ENCODE results near the gene CARMIL1. TPM values are rescaled to one million over a fixed set of nuclear protein-coding genes. Genes with fewer than 3 reads are reported as not detected.

Gene CARMIL1
- total and polyA plus RNA-seq, 4 experiments from 2014 or later: 0.08 to 3.5 (median 2.4) TPM

GRCh38 chr6:25497383-25498040 is 218.3 kb downstream of the CARMIL1 start:
- H3K9me3 ChIP-seq (ENCODE audit: control insufficient read depth in 1 of 2, low read length in 2 of 2): no peaks in the 10 kb centered on the region
- no peaks in the 10 kb centered on the region for H3K4me1 Mint-ChIP-seq
- H3K36me3 ChIP-seq (ENCODE audit: insufficient read depth, low read length): no peaks in the 10 kb centered on the region
- no peak overlapping the region for H3K4me3 ChIP-seq (ENCODE audit: low read length in 2 of 2)
- no peaks in the 10 kb centered on the region for H3K27me3 ChIP-seq (ENCODE audit: insufficient read depth, low read length)
- no peaks in the 10 kb centered on the region for H3K9me3 Mint-ChIP-seq
- no peak overlapping the region for H3K4me3 Mint-ChIP-seq
- H3K27ac ChIP-seq (ENCODE audit: low read depth, low read length): no peak overlapping the region
- no peaks in the 10 kb centered on the region for H3K27me3 Mint-ChIP-seq
- ChIA-PET CTCF (ENCODE audit: partially characterized antibody) (no interaction called here), POLR2A (ENCODE audit: partially characterized antibody) (no interaction called here)
- intact Hi-C loops (cut with micrococcal nuclease): no loop called here
- peaks cover 0 to 5% of the 10 kb centered on the region in 2 donors for H3K36me3 Mint-ChIP-seq
- no peak overlapping the region for H3K27ac Mint-ChIP-seq
- no peak for DNase-seq
- H3K4me1 ChIP-seq (ENCODE audit: insufficient read depth, low read length): no peaks in the 10 kb centered on the region

- CTCF ChIA-PET (ENCODE audit: partially characterized antibody): interaction anchor here (2.0 kb wide), 1 partner anchor 9 kb away, joined by 6 read pairs; no protein-coding TSS in a partner anchor
- Histone ChIP-seq H3K4me1 (ENCODE audit: insufficient read depth, low read length) (no peaks in the 10 kb centered on the region), H3K36me3 (ENCODE audit: insufficient read depth, low read length) (no peaks in the 10 kb centered on the region), H3K27ac (ENCODE audit: low read depth, low read length) (no peak overlapping the region), H3K4me3 (ENCODE audit: low read length in 2 of 2) (no peak overlapping the region), H3K27me3 (ENCODE audit: insufficient read depth, low read length) (no peaks in the 10 kb centered on the region), H3K9me3 (ENCODE audit: control insufficient read depth in 1 of 2, low read length in 2 of 2) (no peaks in the 10 kb centered on the region)
- H3K36me3 Mint-ChIP-seq: peaks cover 0 to 5% of the 10 kb centered on the region in 2 donors
- POLR2A ChIA-PET (ENCODE audit: partially characterized antibody): no interaction called here
- no peaks in the 10 kb centered on the region for H3K27me3 Mint-ChIP-seq
- no peaks in the 10 kb centered on the region for H3K9me3 Mint-ChIP-seq
- H3K4me1 Mint-ChIP-seq: no peaks in the 10 kb centered on the region
- H3K4me3 Mint-ChIP-seq: no peak overlapping the region
- intact Hi-C loops (cut with micrococcal nuclease): no loop called here
- no peak overlapping the region for H3K27ac Mint-ChIP-seq
- DNase-seq: no peak
Observed at GRCh38 chr6:25498505-25498904, 219.3 kb downstream of the CARMIL1 start.

- no peaks in the 10 kb centered on the region for H3K36me3 ChIP-seq (ENCODE audit: insufficient read depth, low read length)
- H3K4me3 ChIP-seq (ENCODE audit: low read length in 2 of 2): no peak overlapping the region
- no peak overlapping the region for H3K27ac ChIP-seq (ENCODE audit: low read depth, low read length)
- Mint-ChIP-seq H3K9me3 (no peaks in the 10 kb centered on the region), H3K27me3 (no peaks in the 10 kb centered on the region), H3K4me1 (no peaks in the 10 kb centered on the region), H3K27ac (no peak overlapping the region), H3K36me3 (peaks cover under 1 to 5% of the 10 kb centered on the region in 2 donors), H3K4me3 (no peak overlapping the region)
- ChIA-PET POLR2A (ENCODE audit: partially characterized antibody) (no interaction called here), CTCF (ENCODE audit: partially characterized antibody) (interaction anchor here (2.0 kb wide), 1 partner anchor 10 kb away, joined by 6 read pairs; no protein-coding TSS in a partner anchor)
- H3K9me3 ChIP-seq (ENCODE audit: control insufficient read depth in 1 of 2, low read length in 2 of 2): no peaks in the 10 kb centered on the region
- intact Hi-C loops (cut with micrococcal nuclease): no loop called here
- no peaks in the 10 kb centered on the region for H3K4me1 ChIP-seq (ENCODE audit: insufficient read depth, low read length)
- no peak for DNase-seq
- H3K27me3 ChIP-seq (ENCODE audit: insufficient read depth, low read length): no peaks in the 10 kb centered on the region
Observed at GRCh38 chr6:25499615-25500235, 220.6 kb downstream of the CARMIL1 start.

- no peaks in the 10 kb centered on the region for H3K27me3 Mint-ChIP-seq
- no peak overlapping the region for H3K4me3 Mint-ChIP-seq
- H3K4me1 ChIP-seq (ENCODE audit: insufficient read depth, low read length): no peaks in the 10 kb centered on the region
- no peak overlapping the region for H3K4me3 ChIP-seq (ENCODE audit: low read length in 2 of 2)
- DNase-seq: no peak
- intact Hi-C loops (cut with micrococcal nuclease): no loop called here
- POLR2A ChIA-PET (ENCODE audit: partially characterized antibody): no interaction called here
- no peaks in the 10 kb centered on the region for H3K9me3 ChIP-seq (ENCODE audit: control insufficient read depth in 1 of 2, low read length in 2 of 2)
- H3K27me3 ChIP-seq (ENCODE audit: insufficient read depth, low read length): no peaks in the 10 kb centered on the region
- H3K9me3 Mint-ChIP-seq: no peaks in the 10 kb centered on the region
- H3K4me1 Mint-ChIP-seq: no peaks in the 10 kb centered on the region
- peaks cover 1 to 5% of the 10 kb centered on the region in 2 donors for H3K36me3 Mint-ChIP-seq
- H3K27ac ChIP-seq (ENCODE audit: low read depth, low read length): no peak overlapping the region
- CTCF ChIA-PET (ENCODE audit: partially characterized antibody): interaction anchor here (3.0 kb wide), 1 partner anchor 238 kb away, joined by 11 read pairs; no protein-coding TSS in a partner anchor
- H3K36me3 ChIP-seq (ENCODE audit: insufficient read depth, low read length): no peaks in the 10 kb centered on the region
- no peak overlapping the region for H3K27ac Mint-ChIP-seq
Observed at GRCh38 chr6:25503686-25504085, 224.5 kb downstream of the CARMIL1 start.

- Histone ChIP-seq H3K27ac (ENCODE audit: low read depth, low read length) (no peak overlapping the region), H3K4me3 (ENCODE audit: low read length in 2 of 2) (no peak overlapping the region), H3K9me3 (ENCODE audit: control insufficient read depth in 1 of 2, low read length in 2 of 2) (no peaks in the 10 kb centered on the region), H3K27me3 (ENCODE audit: insufficient read depth, low read length) (no peaks in the 10 kb centered on the region), H3K36me3 (ENCODE audit: insufficient read depth, low read length) (no peaks in the 10 kb centered on the region), H3K4me1 (ENCODE audit: insufficient read depth, low read length) (no peaks in the 10 kb centered on the region)
- Mint-ChIP-seq H3K27me3 (no peaks in the 10 kb centered on the region), H3K9me3 (no peaks in the 10 kb centered on the region), H3K36me3 (peaks cover 1 to 5% of the 10 kb centered on the region in 2 donors), H3K27ac (no peak overlapping the region), H3K4me1 (no peaks in the 10 kb centered on the region), H3K4me3 (no peak overlapping the region)
- intact Hi-C loops (cut with micrococcal nuclease): no loop called here
- ChIA-PET CTCF (ENCODE audit: partially characterized antibody) (interaction anchor here (1.2 to 3.0 kb wide), 3 partner anchors 14 to 239 kb away, joined by 3 to 11 read pairs (median 3); no protein-coding TSS in a partner anchor), POLR2A (ENCODE audit: partially characterized antibody) (no interaction called here)
- DNase-seq: no peak
Observed at GRCh38 chr6:25504661-25505060, 225.5 kb downstream of the CARMIL1 start.

GRCh38 chr6:25506020-25506419 is 226.8 kb downstream of the CARMIL1 start:
- intact Hi-C loops (cut with micrococcal nuclease): no loop called here
- no peaks in the 10 kb centered on the region for H3K9me3 ChIP-seq (ENCODE audit: control insufficient read depth in 1 of 2, low read length in 2 of 2)
- POLR2A ChIA-PET (ENCODE audit: partially characterized antibody): no interaction called here

GRCh38 chr6:25508051-25508450 is 228.9 kb downstream of the CARMIL1 start:
- ChIA-PET CTCF (ENCODE audit: partially characterized antibody) (no interaction called here), POLR2A (ENCODE audit: partially characterized antibody) (no interaction called here)
- Mint-ChIP-seq H3K4me1 (no peaks in the 10 kb centered on the region), H3K9me3 (no peaks in the 10 kb centered on the region), H3K27me3 (no peaks in the 10 kb centered on the region), H3K4me3 (no peak overlapping the region), H3K36me3 (peaks cover 1 to 4% of the 10 kb centered on the region in 2 donors), H3K27ac (no peak overlapping the region)
- intact Hi-C loops (cut with micrococcal nuclease): no loop called here
- no peak overlapping the region for H3K27ac ChIP-seq (ENCODE audit: low read depth, low read length)
- H3K4me3 ChIP-seq (ENCODE audit: low read length in 2 of 2): no peak overlapping the region
- no peaks in the 10 kb centered on the region for H3K9me3 ChIP-seq (ENCODE audit: control insufficient read depth in 1 of 2, low read length in 2 of 2)
- no peaks in the 10 kb centered on the region for H3K36me3 ChIP-seq (ENCODE audit: insufficient read depth, low read length)
- no peaks in the 10 kb centered on the region for H3K4me1 ChIP-seq (ENCODE audit: insufficient read depth, low read length)
- DNase-seq: no peak
- H3K27me3 ChIP-seq (ENCODE audit: insufficient read depth, low read length): no peaks in the 10 kb centered on the region

More at GRCh38 chr6:25506020-25506419, 226.8 kb downstream of the CARMIL1 start:
- Mint-ChIP-seq H3K36me3 (peaks cover 1 to 10% of the 10 kb centered on the region in 2 donors), H3K9me3 (no peaks in the 10 kb centered on the region), H3K4me1 (no peaks in the 10 kb centered on the region), H3K27ac (no peak overlapping the region), H3K4me3 (no peak overlapping the region), H3K27me3 (no peaks in the 10 kb centered on the region)
- Histone ChIP-seq H3K27me3 (ENCODE audit: insufficient read depth, low read length) (no peaks in the 10 kb centered on the region), H3K4me3 (ENCODE audit: low read length in 2 of 2) (no peak overlapping the region), H3K27ac (ENCODE audit: low read depth, low read length) (no peak overlapping the region), H3K4me1 (ENCODE audit: insufficient read depth, low read length) (no peaks in the 10 kb centered on the region), H3K36me3 (ENCODE audit: insufficient read depth, low read length) (no peaks in the 10 kb centered on the region)
- DNase-seq: no peak
- CTCF ChIA-PET (ENCODE audit: partially characterized antibody): interaction anchor here (1.2 kb wide), 1 partner anchor 283 kb away, joined by 3 read pairs; no protein-coding TSS in a partner anchor
